Measurements from ENCODE around the gene INCENP. TPM values are rescaled to one million over a fixed set of nuclear protein-coding genes. Genes with fewer than 3 reads are reported as not detected.

INCENP gene
- total RNA-seq, 6 experiments from 2014 or later: 6.4 to 8.9 (median 7.1) TPM

DNA sequence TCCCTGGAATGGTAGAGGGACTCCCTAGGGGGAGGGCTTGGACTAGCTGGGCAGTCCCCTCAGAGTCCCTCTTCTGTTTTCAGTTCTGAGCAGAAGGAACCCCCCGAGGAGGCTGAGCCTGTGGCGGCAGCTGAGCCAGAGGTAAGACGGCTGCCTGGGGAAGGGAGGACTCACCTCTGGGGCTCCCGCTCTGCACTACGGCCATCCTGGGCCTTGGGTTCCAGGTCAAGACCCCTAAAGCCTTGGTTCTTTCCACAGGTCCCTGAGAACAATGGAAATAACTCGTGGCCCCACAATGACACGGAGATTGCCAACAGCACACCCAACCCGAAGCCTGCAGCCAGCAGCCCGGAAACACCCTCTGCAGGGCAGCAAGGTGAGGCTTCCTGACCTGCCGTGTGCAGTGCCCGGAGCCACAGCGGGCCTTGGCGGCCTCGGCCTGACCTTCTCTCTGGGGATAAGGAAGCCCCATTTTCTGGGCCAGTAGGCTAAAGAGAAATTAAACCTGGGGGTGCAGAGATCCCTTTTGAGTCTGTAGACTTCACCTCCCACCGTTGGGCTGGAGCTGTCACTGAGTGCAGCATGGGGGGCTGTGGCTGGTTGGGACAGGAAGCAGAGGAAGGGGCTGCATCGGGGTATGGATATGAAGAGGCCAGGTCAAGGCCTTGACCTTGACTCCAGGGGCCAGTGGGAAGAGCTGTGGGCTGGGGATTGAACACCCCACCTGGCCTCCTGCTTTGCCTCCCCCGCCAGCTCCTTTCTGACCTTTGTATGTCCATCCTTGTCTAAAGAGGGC lies 15.0 kb downstream of the INCENP start:
- intact Hi-C loops (cut with DNase I): no loop called here
- TF ChIP-seq POLR2A (IDR thresholded peaks at IDR 0.05) (no peak), CTCF (IDR thresholded peaks at IDR 0.05) (no peak)
- ATAC-seq: no peak
- DNase-seq: no peak
- Histone ChIP-seq H3K4me3 (no peak overlapping the region), H3K4me1 (no peaks in the 10 kb centered on the region), H3K27me3 (no peaks in the 10 kb centered on the region), H3K27ac (no peak overlapping the region), H3K9me3 (no peaks in the 10 kb centered on the region), H3K36me3 (peaks cover 0 to 7% (median under 1%) of the 10 kb centered on the region in 4 donors)
- WGBS (ENCODE audit: insufficient coverage, low coverage, low lambda C conversion rate, missing lambda C conversion rate): 100% methylated on average over 1 of the region's 17 CpGs

- ATAC-seq (no peak), DNase-seq (no peak)
- no peaks in the 10 kb centered on the region for H3K4me1 ChIP-seq
- H3K9me3 ChIP-seq: no peaks in the 10 kb centered on the region
- no peak overlapping the region for H3K27ac ChIP-seq
- no peak for TF ChIP-seq POLR2A (IDR thresholded peaks at IDR 0.05)
- TF ChIP-seq CTCF (IDR thresholded peaks at IDR 0.05): no peak
- intact Hi-C loops (cut with DNase I): no loop called here
- WGBS (ENCODE audit: insufficient coverage, low coverage, low lambda C conversion rate, missing lambda C conversion rate): 98% methylated on average over 9 of the region's 24 CpGs
- no peaks in the 10 kb centered on the region for H3K27me3 ChIP-seq
- peaks cover 0 to 7% (median under 1%) of the 10 kb centered on the region in 4 donors for H3K36me3 ChIP-seq
- H3K4me3 ChIP-seq: no peak overlapping the region
Measured at GRCh38 chr11:62139526-62140303, 15.9 kb downstream of the INCENP start.

DNA sequence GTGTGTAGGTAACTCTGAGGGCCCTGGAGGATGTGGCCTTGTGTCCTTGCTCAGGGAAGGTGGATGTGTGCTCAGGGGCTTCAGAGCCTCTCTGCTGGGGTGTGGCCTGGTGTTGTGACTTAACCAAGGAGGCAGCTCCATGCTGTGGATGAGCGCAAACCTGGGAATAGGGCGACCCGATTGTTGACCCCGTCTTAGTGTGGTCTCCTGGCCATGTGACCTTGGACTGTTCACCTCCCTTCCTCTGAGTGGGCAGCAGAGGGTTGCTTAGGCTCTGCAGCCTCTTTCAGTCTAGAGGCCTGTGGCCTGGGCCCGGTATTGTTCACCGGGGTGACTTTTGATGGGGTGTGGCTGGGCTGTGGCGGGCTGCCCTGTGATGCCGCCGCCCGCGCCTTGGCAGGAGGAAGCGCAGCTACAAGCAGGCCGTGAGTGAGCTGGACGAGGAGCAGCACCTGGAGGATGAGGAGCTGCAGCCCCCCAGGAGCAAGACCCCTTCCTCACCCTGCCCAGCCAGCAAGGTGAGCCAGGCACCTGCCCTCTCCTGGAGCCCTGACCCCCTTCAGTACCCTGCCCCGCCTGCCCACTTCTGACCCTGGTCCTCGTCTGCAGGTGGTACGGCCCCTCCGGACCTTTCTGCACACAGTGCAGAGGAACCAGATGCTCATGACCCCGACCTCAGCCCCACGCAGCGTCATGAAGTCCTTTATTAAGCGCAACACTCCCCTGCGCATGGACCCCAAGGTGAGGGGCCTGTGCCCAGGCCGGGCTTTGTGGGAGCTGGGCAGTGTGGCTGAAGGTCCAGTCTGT lies 16.7 kb downstream of the INCENP start:
- no peak for TF ChIP-seq CTCF (IDR thresholded peaks at IDR 0.05)
- no peak for TF ChIP-seq POLR2A (IDR thresholded peaks at IDR 0.05)
- intact Hi-C loops (cut with DNase I): no loop called here
- Histone ChIP-seq H3K27me3 (no peaks in the 10 kb centered on the region), H3K36me3 (peaks cover 0 to 7% (median under 1%) of the 10 kb centered on the region in 4 donors), H3K27ac (no peak overlapping the region), H3K9me3 (no peaks in the 10 kb centered on the region), H3K4me1 (no peaks in the 10 kb centered on the region), H3K4me3 (no peak overlapping the region)
- 97% methylated on average over 6 of the region's 24 CpGs for WGBS (ENCODE audit: insufficient coverage, low coverage, low lambda C conversion rate, missing lambda C conversion rate)
- DNase-seq (no peak), ATAC-seq (no peak)

DNA sequence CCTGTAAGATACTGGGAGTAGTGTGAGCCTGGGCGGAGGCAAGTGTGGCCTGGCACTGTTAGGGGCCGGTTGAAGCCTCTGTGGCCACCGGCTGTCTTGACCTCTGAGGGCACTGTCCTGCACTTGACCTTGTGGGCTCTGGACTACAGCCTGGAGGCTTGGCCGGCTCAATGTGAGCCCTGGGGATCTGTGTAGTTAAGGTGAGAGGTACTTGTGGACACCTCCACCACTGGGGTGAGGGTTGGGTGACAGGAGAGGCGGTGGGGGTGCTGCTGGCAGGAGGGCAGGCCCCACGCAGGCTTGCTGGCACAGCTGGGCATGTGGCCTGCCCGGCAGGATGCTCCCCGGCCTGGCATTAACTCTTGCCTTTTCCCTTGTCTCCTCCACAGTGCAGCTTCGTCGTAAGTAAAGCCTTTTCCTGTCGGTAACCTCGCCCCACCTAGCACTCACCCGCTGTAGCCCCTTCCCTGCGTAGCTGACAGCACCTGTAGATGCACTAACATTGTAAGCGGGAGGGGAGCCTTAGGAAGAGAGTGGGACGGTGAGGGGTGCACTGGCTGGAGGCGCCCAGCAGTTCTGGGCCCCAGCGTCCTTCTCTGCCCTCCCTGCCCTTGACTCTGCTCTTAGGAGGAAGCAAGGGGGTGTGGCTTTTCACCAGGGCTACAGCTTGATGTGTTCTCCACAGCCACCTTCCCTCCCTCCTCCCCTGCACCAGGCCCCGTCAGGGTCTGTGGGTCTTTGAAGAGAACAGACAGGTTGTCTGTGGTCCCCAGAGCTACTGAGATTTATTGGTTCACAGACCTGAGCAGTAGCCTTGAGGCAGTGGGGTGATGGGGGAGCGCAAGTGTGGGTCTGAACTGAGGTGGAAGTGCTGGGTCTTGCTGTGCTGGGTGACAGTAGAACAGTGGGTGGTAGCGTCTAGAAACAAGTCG lies 17.6 kb downstream of the INCENP start:
- TF ChIP-seq CTCF (IDR thresholded peaks at IDR 0.05) (no peak), POLR2A (IDR thresholded peaks at IDR 0.05) (no peak)
- ATAC-seq (no peak), DNase-seq (no peak)
- Histone ChIP-seq H3K4me3 (no peak overlapping the region), H3K36me3 (peaks cover 0 to 7% (median under 1%) of the 10 kb centered on the region in 4 donors), H3K4me1 (no peaks in the 10 kb centered on the region), H3K27me3 (no peaks in the 10 kb centered on the region), H3K27ac (no peak overlapping the region), H3K9me3 (no peaks in the 10 kb centered on the region)
- 88% methylated on average over 6 of the region's 22 CpGs for WGBS (ENCODE audit: insufficient coverage, low coverage, low lambda C conversion rate, missing lambda C conversion rate)
- intact Hi-C loops (cut with DNase I): no loop called here

Measured in right lobe of liver (tissue), 6 donors.